Measurements from ENCODE around the gene STARD5.

STARD5 gene

GRCh38 chr15:81291916-81292522, 31.9 kb downstream of the STARD5 start:
- Histone ChIP-seq H3K4me1 (no peaks in the 10 kb centered on the region), H3K27me3 (no peaks in the 10 kb centered on the region; the same call in 1 of the 2 replicates), H3K4me3 (ENCODE audit: low read depth, low read length) (no peak overlapping the region), H3K9me3 (no peaks in the 10 kb centered on the region), H3K36me3 (no peaks in the 10 kb centered on the region)
- DNase-seq, result no peak
- TF ChIP-seq CTCF (IDR thresholded peaks at IDR 0.05; ENCODE audit: low read depth, low read length), result no peak

GRCh38 chr15:81289910-81290309, 34.0 kb downstream of the STARD5 start:
- no peak for DNase-seq
- Histone ChIP-seq H3K4me3 (ENCODE audit: low read depth, low read length) (no peak overlapping the region), H3K9me3 (no peaks in the 10 kb centered on the region), H3K36me3 (no peaks in the 10 kb centered on the region), H3K27me3 (no peaks in the 10 kb centered on the region; the same call in 1 of the 2 replicates), H3K4me1 (no peaks in the 10 kb centered on the region)
- no peak for TF ChIP-seq CTCF (IDR thresholded peaks at IDR 0.05; ENCODE audit: low read depth, low read length)

- TF ChIP-seq CTCF (IDR thresholded peaks at IDR 0.05; ENCODE audit: low read depth, low read length), result no peak
- no peak for DNase-seq
- Histone ChIP-seq H3K27me3 (no peaks in the 10 kb centered on the region), H3K4me3 (ENCODE audit: low read depth, low read length) (no peak overlapping the region), H3K36me3 (no peaks in the 10 kb centered on the region), H3K9me3 (no peaks in the 10 kb centered on the region), H3K4me1 (no peaks in the 10 kb centered on the region)
Observed at GRCh38 chr15:81288616-81289015, 35.3 kb downstream of the STARD5 start.

- no peaks in the 10 kb centered on the region for H3K9me3 ChIP-seq
- no peaks in the 10 kb centered on the region for H3K27me3 ChIP-seq
- TF ChIP-seq CTCF (IDR thresholded peaks at IDR 0.05; ENCODE audit: low read depth, low read length), result no peak
- H3K36me3 ChIP-seq, result no peaks in the 10 kb centered on the region
- H3K4me1 ChIP-seq, result no peaks in the 10 kb centered on the region
- DNase-seq, result no peak
- no peak overlapping the region for H3K4me3 ChIP-seq (ENCODE audit: low read depth, low read length)
Observed at GRCh38 chr15:81288040-81288439, 35.9 kb downstream of the STARD5 start.

- Histone ChIP-seq H3K9me3 (no peaks in the 10 kb centered on the region), H3K4me3 (ENCODE audit: low read depth, low read length) (no peak overlapping the region), H3K36me3 (no peaks in the 10 kb centered on the region), H3K27me3 (no peaks in the 10 kb centered on the region), H3K4me1 (no peaks in the 10 kb centered on the region)
- TF ChIP-seq CTCF (IDR thresholded peaks at IDR 0.05; ENCODE audit: low read depth, low read length), result no peak
- no peak for DNase-seq
Observed at GRCh38 chr15:81286621-81287121, 37.3 kb downstream of the STARD5 start.

GRCh38 chr15:81285461-81285860, 38.5 kb downstream of the STARD5 start:
- TF ChIP-seq CTCF (IDR thresholded peaks at IDR 0.05; ENCODE audit: low read depth, low read length), result no peak

More at GRCh38 chr15:81285461-81285860, 38.5 kb downstream of the STARD5 start:
- H3K4me1 ChIP-seq, result no peaks in the 10 kb centered on the region
- no peaks in the 10 kb centered on the region for H3K27me3 ChIP-seq
- no peaks in the 10 kb centered on the region for H3K36me3 ChIP-seq
- H3K4me3 ChIP-seq (ENCODE audit: low read depth, low read length), result no peak overlapping the region
- H3K9me3 ChIP-seq, result no peaks in the 10 kb centered on the region
- no peak for DNase-seq
